ENCODE data around the gene MAML2.

DNA sequence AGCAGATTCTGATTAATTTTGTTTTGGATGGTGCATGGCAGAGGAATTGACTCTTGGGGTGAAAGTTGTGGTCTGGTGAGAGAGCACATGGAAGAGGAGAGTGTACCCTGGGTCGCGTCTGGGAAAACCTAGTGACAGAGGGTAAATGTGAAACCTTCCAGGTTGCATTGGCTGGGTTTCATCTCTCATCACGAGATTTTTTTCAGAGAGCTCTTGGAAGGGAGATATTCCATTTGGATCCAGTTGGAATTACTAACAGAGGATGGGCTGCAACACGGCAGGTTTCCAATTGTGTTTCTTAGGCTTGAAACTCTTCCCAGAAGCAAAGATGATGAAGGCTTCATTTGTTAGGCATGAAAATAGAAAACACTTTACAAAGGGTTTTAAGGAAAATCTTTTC lies 309.4 kb downstream of the MAML2 start:
- TF ChIP-seq CTCF (IDR thresholded peaks at IDR 0.05) (no peak), POLR2A (IDR thresholded peaks at IDR 0.05) (no peak)
